GM19025 (cell line): ENCODE data around the gene FAM240A.
"Not testable (repeated sequence)": the region's sequence is repeated elsewhere in the genome, so short reads cannot be mapped to it uniquely, and the experiment has no call there.

Experiments
- ATAC-seq: cut with Tn5 transposase; IDR thresholded peaks from one replicate; pipeline ENCODE4 v1.9.1; 2021; ENCODE audit warnings: mild to moderate bottlenecking, low read depth, moderate library complexity; ENCODE audit not compliant: unreplicated experiment

Gene FAM240A

GRCh38 chr3:46612324-46612723, at the start of gene FAM240A:
FAM240A (plus strand) TSS chr3:46612525; CDS start chr3:46612684, 159 bp downstream.
- no peak for ATAC-seq

DNA sequence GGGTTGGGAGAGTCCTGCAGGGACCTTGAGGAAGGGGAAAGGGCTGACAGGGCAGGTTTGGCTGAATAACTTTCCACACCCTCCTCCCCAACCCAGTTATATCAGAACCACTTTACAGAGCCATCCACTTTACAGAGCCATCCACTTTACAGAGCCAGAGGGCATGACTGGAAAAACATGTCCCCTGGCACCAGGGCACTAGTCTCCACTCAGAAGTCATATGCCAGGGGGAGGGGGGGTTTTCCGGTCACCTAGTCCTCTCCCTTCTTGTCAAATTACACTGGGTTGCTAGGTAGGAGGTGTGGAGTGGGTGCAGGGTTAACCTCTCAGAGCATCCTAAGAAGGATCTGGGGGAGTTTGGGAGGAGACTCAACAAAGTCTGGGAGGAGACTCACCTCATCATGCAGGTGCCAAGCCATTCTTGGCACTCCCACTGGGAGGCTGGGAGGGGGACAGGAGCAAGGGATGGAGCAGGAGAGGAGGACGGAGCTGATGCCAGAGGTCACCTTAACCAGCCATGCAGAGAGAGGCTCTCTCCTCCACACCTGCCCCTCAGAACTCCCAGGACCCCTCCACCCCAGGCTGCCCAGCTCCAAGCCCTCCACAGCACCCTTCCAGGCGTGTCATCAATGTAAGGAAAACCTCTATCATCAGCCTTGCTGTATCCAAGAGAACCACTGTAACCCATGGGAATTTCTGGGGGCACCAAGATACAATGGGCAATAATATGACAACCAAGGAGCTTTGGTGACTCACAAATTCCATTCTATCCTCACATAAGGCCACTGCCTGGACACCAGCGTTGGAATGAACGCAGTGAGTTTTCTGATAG, 47.9 kb upstream of the FAM240A start:
- no peak for ATAC-seq

- no peak for ATAC-seq
These were observed 47.2 kb upstream of the FAM240A start for GRCh38 chr3:46565077-46565476.

DNA sequence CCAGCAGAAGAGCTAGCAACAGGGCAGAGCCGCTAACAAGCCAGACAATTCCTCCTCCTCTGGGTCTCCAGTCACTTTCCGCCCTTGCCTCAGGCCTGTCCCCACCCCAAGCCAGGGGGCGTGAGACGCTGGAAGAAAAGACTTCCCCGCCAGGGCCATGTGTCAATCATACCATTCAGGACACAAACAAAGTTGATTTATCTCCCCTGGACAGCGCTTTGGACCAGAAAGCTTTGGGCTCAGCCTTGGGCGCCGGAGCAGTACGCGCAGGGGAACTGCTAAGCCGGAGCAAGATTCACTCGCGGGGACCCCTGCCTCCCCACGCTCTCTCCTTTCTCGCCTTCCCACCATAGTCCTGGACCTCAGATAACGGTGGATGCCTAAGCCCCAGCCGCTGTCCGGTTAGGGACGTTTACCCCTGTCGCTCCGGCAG, 46.7 kb upstream of the FAM240A start:
- ATAC-seq = no peak

GRCh38 chr3:46566040-46566641, 46.2 kb upstream of the FAM240A start, which contains the start of gene LRRC2:
LRRC2 (minus strand) TSS chr3:46566302; CDS start chr3:46551591, 14,711 bp downstream.
- no peak for ATAC-seq

DNA sequence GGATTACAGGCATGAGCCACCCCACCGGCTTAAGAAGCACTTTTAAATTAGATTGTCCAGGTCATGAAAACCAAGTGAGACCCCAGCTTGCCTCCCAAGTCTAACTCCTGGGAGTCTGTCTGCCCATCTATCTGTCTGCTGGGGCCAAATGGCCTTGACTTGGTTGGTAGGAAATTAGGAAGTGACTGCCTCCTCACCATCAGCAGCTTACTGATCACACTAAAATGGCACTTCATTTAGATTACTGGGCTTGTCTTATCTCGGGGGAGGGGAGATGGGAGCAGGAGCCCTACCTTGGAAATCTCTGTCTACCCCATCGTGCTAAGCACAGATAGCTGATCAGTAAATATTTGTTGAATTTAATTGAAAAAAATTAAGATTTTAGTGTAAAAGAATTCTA, 40.6 kb upstream of the FAM240A start:
- no peak for ATAC-seq

DNA sequence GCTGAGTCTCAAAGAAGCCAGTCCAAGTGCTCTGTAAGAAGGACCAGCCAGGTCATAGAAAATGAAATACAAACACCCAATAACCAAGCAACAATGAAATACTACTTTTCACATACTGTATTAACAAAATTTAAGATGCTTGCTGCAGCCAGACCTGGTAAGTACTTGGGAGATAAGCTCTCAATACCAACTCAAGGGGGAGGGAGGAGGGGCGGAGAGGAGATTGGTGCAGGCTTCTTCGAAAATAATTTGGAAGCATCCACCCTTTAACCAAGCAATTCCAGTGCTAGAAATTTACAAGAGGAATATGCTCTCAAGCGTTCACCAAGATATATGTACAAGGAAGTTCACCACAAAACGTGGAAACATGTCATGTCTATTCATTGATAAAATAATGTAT, 38.6 kb upstream of the FAM240A start:
- no peak for ATAC-seq

GRCh38 chr3:46574243-46574646, 38.1 kb upstream of the FAM240A start:
- no peak for ATAC-seq

GRCh38 chr3:46574881-46575576, 37.3 kb upstream of the FAM240A start:
- ATAC-seq = no peak

DNA sequence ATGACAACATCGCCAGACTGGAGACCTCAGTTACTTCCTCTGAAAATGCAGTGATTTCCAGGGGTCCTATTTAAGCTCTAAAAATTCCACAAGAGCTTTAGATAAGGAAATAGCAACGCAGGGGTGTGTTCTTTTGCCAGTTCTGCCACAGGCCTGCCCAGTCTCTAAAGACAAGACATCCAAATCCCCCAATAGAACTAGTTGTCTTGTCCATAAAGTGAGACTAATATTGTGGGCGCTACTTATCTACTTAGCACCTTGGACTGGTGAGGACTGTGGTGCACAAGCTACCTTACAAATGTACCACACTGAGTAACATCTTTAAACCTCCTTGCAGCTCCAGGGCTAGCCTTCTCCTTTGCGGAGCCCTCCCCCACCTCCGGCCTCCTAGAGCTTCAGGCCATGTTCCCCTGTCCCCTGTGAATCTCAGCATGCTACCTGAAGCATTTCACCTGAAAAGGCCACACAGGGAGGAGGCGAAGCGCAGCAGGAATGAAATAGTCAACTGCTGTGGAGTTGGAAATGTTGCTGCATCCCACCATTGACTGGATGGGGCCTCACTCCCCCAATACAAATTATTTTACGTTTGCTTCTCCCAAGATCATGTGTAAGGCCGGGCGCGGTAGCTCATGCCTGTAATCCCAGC, 36.6 kb upstream of the FAM240A start:
- no peak for ATAC-seq

DNA sequence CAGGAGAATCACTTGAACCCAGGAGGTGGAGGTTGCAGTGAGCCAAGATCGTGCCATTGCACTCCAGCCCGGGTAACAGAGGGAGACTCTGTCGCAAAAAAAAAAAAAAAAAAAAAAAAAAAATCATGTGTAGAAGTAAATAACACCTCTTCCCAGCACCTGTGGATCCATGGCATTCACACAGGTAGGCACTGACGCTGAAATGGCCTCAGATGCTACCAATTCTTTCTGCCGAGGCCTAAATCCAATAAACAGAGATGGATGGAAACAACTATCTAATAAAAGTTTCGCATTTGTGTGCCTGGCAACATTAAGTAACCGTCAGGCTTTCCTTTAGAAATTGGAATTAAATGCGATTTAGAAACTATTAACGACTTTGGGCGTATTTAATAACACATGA, 35.9 kb upstream of the FAM240A start:
- no peak for ATAC-seq

DNA sequence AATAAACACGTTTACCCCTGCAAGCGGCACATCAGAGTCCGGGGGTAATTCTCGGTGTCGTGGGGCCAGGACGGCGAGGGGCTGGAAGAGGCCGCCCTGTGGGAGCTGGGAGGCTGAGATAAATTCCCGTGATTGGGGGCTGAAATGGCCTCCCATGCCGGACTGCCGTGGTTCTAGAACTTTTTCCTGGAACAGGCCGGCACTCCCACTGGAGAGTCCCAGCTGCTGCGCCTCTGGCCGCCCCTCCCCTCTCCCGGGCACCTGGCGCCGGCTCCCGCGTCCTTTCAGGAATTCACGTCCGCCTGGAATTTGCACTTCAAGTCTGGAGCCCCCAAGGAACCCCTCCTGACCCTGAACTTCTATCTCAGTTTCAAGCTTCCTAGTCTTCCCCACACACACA, 35.4 kb upstream of the FAM240A start:
- ATAC-seq = no peak

GRCh38 chr3:46577580-46578249, 34.6 kb upstream of the FAM240A start:
- not testable (repeated sequence) for ATAC-seq

DNA sequence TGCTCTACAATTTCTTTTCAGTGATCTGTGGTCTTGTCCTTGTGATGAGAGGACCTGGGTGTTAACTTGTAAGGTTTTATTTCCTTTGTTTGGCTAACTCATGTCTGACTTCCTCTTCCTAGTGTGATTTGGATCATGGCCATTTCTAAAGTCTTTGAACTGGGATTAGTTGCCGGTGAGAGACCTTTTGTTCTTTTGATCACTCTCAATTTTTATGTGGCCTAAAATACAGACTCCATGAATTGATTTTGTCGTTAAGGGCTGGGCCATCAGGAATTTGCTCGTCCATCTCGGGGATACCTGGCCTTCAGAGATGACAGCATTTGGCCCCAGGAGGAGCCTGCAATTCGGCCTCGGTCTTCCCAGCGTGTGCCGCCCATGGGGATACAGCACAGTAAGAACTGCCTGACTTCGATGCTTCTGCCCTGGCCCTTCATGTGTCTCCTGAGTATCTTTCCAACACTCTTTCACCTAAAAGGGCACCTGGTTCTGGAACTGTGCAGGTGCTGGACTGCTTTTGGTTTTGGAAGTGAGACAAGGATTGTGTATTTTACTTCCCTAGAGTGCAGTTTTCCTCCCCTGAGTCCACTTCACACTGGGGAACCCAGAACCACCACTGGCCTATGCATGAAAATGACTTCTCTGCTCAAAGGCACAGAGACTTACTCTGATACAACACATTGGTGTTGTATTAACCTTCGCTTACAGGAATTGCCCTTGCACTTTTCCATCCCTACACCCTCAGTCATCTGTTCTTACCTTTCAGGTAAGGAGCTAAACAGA, 33.2 kb upstream of the FAM240A start:
- no peak for ATAC-seq

GRCh38 chr3:46579756-46580286, 32.5 kb upstream of the FAM240A start:
- no peak for ATAC-seq

DNA sequence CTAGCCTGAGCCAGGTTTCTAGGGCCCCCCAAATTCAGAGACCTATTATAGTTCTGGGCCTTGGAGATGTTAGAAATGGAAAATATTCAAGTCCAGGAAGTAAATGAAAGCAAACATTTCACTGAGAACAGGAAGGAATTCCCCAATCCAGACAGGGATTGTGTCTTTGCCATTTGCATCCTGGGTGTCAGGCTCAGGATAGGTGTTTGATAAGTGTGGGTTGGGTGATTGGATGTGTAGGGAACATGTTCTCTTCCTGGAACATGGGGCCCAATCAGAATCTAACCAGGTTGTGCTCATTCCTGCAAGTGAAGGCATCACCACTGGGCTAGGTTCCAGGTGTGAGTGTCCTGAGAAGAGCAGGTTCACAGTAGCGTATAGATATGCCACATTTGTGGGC, 31.6 kb upstream of the FAM240A start:
- ATAC-seq = no peak

DNA sequence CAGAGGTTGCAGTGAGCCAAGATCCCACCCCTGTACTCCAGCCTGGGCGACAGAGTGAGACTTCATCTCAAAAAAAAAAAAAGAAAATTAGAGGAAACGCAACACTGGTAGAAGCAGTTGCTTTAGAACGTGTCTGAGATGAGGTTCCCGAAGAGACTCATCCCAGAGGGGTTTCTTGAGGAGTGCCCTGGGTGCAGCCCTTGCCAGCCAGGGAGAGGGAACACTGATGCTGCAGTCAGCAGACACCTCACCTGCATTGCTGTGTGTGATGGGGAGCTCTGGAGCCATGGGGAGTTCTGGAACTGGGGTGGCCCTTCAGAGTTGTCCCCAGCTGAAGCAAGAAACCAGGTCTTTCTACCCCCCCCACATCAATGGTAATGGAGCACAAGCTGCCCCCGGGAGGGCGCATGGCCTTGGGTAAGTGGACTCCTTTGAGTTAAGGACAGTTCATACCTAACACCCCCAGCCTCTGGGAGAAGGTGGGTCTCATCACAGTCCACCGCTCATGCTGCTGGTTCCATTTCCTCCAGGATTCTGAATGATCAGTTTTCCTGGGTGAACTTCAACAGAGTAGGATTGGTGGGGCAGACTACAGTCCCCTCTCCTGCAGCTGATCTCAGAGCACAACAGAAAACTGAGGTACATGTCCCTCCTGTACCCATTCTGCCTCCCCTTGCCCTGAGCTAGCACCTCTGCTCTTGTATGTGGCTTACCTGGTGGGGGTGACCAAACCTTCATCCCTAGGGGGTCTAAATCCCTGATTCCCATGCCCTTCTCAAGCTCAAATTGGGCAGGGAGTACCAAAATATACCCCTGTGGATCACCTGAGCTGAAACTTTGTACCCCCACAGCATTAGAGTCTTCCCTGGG, 27.5 kb upstream of the FAM240A start:
- ATAC-seq = no peak
